HG02884 (cell line): Measurements from ENCODE around the gene RHOU.
"Not testable (repeated sequence)": the region's sequence is repeated elsewhere in the genome, so short reads cannot be mapped to it uniquely, and the experiment has no call there.

ENCODE experiments used
- ATAC-seq: cut with Tn5 transposase; IDR thresholded peaks from one replicate; pipeline ENCODE4 v1.9.1; 2021; ENCODE audit warnings: mild to moderate bottlenecking, moderate library complexity; ENCODE audit not compliant: unreplicated experiment

Gene RHOU

DNA sequence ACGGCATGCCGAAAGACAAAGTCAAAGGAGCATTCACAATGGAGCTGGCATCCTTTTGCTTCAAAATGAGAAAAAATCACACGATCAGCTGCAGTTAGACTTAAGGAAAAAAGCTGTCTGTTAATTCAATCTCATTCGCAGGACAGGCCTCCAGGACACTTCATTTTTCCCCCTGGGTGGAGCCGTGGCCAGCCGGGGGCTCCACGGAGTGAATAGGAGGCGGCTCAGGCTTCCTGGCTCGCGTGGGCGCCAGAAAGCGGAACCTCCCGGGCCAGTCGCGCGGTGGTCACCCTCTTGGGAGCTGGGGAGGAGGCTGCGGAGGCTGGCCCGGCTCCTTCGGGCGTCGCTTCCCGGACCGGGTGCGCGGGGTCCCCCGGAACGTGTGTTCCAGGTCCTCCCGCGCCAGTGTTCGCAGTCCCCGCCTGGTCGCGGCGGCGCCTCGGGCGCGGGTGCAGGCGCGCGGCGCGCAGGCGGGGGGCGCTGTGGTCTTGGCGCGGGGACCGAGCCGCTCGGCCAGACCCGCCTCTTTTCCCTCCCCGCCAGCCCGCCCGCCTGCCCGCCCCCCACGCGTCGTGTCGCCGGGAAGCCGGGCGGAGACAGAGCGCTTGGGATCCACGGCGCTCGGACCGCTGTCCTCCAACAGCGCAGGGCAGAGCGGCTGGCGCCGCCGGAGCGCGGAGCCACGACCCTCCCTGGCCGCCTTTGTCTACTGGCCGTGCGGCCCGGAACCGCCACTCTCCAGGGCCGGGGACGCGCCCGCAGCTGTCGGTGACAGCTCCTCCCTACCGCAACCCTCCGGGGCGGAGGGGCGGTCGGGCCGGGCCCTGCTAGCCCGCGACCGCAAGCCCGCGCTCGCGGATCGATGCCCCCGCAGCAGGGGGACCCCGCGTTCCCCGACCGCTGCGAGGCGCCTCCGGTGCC is at the start of gene RHOU:
RHOU (plus strand) TSS at position 599 of the 921 bp plus-strand sequence; CDS start at position 863, 264 bp downstream.
- ATAC-seq, result no peak

DNA sequence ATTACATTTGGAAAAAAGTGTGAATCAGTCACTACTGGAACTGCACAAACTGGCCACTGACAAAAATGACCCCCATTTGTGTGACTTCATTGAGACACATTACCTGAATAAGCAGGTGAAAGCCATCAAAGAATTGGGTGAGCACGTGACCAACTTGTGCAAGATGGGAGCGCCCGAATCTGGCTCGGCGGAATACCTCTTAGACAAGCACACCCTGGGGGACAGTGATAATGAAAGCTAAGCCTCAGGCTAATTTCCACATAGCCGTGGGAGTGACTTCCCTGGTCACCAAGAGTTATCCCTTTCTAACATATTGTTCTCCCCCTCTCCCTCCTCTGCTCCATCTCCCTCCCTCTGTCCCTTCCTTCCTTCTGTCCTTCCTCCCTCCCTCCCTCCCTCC is 47.7 kb upstream of the RHOU start:
- ATAC-seq, result no peak

DNA sequence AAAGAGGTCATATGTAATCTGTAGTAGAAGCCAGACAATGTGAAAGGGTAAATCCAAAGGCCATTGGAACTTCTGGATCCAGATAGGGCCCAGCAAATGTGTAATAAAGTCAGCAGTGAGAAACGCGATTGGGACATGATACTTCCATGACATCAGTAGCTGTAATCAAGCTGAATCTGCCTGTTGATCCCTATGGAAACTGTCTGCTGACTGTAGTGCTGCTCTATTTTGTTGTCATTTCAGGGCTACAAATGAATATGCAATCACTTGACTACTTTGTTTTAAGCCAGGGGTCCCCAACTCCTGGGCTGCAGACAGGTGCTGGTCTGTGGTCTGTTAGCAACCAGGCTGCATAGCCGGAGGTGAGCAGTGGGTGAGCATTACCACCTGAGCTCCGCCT is 46.0 kb upstream of the RHOU start:
- ATAC-seq, result no peak

DNA sequence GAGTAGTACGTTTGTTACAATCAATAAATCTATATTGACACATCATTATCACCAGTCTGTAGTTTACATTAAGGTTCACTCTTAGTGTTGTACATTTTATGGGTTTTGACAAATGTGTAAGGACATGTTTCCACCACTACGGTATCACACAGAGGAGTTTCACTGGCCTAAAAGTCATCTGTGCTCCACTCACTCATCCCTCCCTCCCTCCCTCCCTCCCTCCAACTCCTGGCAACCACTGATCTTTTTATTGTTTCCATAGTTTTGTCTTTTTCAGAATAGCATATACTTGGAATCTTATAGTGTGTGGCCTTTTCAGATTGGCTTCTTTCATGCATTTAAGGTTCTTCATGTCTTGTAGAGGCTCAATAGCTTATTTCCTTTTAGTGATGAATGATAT is 44.1 kb upstream of the RHOU start:
- ATAC-seq, result no peak

DNA sequence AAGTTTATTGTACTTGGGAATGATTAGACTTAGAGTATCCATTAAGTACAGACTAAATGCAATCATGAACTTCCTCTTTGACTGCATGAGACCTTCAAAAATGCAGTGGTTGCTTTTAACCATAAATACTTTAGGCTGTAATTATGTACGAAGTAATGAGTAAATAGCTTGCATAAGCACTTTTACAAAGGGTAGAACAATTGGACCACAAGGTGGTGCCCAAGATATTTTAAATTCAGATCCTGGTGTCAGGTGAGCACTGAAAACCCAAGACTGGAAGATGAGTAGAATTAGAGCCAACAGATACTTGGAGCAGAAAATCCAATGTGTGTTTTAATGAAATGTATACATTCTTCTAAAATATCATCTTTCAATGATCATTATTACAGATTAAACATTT is 43.4 kb upstream of the RHOU start:
- ATAC-seq, result no peak

DNA sequence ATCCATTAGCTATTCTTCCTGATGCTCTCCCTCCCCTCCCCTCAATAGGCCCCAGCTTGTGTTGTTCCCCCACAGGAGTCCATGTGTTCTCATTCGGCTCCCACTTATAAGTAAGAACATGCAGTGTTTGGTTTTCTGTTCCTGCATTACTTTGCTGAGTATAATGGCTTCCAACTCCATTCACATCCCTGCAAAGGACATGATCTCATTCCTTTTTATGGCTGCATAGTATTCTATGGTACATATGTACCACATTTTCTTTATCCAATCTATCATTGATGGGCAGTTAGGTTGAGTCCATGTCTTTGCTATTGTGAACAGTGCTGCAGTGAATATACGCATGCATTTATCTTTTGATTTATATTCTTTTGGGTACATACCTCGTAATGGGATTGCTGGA is 40.8 kb upstream of the RHOU start:
- not testable (repeated sequence) for ATAC-seq

DNA sequence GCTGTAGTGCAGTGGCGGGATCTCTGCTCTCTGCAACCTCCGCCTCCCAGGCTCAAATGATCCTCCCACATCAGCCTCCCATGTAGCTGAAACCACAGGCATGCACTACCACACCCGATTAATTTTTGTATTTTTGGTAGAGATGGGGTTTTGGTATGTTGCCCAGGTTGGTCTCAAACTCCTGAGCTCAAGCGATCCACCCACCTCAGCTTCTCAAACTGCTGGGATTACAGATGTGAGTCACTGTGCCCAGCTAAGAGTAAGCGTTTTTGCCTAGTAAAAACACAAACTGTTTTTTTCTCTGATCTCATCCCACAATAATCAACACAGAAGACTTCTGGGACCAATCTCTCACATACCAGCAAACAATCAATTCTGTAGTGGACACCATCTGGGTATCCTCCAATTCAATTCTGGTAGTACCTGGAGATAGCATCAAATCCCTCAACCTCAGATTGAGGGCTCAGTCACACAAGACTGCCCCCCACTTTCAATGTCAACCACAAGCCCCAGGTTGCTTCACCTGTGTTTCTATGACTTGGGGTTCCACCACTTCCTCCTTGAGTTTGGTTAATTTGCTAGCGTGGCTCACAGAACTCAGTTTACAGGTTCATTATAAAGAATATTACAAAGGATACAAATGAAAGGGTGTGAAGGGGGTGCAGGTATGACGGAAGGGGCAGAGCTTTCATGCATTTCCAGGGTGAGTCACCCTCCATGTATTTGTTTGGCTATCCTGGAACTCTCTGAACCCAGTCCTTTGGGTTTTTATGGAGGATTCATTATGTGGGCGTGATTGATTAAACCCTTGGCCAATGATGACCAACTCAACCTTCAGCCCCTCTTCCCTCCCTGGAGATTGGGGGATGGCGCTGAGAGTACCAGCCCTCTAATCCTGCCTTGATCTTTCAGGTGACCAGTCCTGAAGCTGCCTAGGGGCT is 40.0 kb upstream of the RHOU start:
- ATAC-seq, result no peak

DNA sequence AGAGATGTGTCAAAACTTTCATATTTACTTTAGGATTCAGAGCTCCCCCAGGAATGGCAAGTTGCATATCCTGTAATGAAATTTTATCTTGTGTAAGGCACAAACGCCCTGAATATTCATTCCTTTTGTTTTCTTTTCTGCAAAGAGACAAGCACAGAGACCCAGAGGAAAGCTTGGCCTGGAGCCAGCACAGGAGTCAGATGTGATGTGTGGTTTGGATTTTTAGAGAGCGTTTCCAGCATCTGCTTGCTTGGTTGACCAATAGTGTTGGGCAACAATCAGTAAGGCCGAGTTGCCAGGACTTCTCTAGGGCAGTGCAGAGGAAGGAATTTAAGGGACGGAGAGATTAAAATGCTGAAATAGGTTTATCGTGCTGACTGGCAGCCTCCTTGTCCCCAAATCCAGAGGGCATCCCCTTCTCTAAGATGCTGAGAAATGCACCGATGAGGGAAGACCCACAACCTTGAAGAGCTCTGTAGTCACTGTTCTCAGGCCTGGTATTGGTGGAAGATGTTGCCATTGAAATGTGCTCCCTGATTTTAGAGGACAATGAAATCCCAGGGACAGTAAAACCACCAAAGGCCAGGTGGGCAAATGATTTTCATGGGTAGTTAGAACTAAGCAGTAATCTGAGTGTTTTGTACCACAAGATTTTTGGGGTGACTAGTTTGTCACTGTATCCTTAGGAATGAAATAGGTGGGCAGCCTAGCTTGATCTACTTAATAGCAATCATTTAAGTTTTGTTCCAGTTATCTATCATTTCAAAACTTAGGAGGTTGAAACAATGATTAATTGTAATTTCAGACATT is 37.9 kb upstream of the RHOU start:
- no peak for ATAC-seq

DNA sequence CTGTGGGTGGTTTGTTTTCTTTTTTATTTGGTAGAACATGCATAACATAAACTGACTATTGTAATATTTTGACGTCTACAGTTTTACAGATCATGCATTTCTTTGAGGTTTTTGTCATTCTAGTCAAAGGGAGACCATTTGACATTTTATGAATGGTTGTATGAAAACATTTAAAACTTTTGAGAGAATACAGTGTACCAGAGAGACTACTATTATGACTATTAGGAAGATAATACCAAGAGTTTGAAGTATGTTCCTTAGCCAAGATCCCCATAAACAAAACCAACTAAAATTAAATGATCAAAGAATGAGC is 37.3 kb upstream of the RHOU start:
- no peak for ATAC-seq

DNA sequence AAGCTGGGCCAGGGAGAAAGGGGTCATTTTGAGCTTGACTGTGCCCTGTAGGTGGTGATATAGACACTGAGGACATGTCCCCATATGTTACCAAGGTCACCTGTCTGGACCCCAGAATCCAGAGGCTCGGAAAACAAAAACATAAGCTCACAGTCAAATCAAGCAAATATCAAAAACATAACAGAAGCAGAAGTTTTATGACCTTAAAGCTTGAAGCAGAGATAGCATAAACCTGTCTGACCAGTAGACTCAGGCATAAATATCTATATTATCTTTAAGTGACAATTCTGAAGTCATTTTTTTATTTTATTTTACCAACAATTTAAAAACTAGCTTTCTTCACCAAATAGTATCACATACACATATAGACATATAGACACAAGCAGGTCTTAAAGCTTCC is 32.8 kb upstream of the RHOU start:
- ATAC-seq, result no peak

DNA sequence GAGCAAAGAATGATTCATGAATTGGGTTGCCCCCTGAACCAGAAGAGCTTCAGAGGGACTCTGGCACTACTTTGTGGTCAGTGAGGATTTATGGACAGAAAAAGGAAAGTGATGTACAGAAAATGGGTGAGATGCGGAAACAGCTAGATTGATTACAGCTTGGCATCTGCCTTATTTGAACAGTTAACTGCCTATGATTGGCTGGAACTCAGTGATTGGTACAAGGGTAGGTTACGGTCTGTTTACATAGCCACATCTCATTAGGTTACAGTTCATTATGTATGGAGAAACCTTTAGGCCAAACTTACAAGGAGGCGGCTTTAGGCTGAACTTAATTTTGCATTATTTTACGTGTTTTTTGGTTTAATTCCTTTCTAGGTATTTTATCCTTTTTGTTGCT is 29.0 kb upstream of the RHOU start:
- no peak for ATAC-seq

DNA sequence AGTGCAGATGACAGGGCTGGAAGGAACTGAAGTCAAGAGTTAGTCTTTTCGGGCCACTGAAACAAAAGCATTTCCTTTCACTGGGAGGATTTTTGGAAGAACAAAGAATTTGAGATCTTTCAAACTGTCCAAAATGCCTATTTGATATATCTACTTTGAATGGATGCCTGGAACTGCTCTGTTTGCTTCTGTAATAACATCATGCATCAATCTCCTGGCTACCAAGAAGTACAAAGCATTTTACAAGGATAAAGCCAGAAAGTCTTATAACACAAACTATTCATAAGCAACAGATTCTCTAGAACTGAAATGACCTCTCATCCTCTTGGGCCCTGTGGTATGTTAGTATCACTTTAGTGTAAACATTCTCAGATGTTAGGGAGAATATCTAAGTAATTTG is 18.2 kb upstream of the RHOU start:
- ATAC-seq, result no peak

DNA sequence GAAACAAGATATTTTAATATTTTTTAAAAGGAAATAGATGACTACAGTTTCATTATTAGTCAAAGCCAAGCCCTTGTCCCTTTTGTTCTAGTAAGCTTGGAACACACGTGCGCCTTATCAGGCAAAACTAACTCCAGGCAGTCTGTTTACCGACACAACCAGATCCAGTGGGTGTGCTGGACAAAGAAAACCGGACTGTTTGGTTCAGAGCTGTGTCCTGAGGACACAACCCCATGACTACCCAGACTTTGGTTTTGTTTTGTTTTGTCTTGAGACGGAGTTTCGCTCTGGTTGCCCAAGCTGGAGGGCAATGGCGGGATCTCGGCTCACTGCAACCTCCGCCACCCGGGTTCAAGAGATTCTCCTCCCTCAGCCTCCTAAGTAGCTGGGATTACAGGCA is 13.9 kb upstream of the RHOU start:
- ATAC-seq, result no peak

DNA sequence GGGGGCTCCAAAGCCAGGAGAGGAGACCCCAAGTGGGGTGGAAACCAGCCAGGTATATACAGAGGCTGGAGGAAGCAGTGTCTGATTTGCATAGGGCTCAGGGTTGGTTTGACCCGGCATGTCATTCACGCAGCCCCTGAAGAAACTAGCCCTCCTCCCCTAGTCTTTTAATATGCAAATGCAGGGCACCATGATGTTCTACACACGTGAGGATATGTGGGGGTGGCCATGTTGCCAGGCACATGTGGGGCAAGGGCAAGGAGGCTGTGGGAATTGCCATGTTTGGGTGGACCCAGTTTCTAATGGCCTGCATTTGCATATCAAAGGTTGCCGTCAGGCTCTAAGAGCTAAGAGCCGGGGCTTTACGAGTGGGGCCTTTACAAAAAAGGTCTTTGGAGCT is 12.0 kb upstream of the RHOU start:
- ATAC-seq, result no peak

DNA sequence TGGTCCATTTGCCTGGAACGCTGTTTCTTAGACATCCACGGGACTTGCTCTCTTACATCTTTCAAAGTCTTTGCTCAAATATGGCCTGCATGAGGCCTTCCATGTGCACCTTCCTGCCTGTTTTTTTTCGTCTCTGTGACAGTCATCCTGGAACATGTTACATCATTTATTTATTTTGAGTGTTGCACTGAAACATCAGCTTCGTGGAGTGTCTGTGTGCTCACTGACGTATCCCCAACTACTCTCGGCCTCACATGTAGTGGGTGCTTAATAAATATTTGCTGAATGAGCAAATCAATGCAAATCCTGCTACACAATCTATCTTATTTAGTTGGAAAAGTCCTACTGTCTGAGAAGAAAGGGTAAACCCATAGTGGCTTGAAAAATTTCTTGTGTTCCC is 11.4 kb upstream of the RHOU start:
- ATAC-seq, result no peak

DNA sequence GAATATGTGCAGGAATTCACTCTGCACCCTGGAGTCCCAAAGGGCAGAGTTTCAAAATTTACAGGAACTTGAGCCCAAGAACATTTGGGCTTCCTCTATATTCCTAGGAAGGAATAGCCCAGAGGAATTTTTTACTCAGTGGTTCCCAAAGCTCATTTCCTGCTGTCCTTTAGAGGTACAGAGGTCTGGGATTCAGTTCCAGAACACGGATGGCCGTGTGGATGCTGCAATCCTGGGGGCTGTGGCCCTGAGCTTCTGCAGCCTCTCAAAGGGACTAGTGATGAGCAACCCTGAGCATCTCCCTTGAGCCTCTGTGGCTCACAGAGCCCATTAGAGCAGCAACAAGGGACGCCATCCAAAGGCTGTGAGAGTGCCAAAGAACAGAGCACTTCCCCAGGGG is 10.1 kb upstream of the RHOU start:
- no peak for ATAC-seq

DNA sequence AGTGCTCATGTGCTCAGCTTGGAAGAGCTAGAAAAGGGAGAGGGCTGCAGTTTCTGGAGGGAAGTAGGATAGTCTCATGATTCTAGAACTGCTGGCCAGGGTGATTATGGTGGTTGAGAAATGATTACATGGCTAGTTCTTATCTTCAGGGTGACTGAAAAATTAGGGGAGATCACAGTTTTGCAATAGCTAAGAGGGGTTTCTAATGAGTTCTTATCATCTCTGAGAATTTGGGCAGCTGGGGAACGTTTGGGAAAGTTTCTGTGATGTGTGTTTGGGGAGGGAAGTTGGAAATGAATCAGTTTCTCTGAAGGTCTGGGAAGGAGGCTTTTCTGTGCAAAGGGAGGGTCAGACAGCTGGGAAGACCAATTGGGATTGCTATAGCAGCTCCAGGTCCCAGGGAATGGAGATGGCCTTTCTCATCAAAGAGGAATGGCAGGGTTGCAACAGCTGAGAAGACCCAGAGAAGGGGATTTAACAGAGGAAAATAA is 7.6 kb upstream of the RHOU start:
- no peak for ATAC-seq

DNA sequence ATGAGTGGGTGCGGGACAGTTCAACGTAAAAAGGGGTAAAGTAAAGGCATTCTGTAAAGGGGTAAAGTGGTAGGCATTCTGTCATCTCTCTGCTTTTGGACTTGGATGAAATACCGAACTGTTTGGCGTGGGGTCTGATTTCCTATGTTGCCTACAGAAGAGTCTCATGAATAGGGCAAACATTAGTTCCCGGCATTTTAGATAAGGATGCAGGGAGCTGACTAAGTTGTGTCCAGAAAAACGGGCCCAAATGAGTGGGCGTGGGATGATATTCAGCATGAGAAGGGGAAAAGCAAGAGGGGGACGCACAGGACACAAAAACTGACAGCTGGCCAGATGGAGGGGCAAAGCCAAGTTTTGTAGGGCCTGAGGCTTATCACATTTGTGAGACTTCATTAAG is 2.9 kb upstream of the RHOU start:
- ATAC-seq, result no peak

DNA sequence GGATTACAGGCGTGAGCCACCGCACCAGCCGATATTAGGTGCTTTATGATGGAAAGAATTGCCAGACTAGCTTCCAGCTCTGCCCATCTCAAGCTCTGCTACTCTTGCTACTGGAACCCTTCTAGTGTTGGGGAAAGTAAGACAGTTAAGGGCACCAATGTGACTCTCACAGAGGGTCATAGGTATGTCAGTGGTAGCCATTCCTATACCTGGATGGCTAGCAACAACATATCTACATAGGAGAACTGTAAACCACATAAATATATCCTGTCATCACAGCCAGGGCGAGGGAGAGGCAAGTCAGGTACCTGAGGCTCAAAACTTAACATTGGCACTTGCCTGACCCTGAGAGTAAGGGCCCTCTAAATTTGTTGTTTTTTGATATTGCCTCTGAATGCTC is 1.7 kb upstream of the RHOU start:
- no peak for ATAC-seq

DNA sequence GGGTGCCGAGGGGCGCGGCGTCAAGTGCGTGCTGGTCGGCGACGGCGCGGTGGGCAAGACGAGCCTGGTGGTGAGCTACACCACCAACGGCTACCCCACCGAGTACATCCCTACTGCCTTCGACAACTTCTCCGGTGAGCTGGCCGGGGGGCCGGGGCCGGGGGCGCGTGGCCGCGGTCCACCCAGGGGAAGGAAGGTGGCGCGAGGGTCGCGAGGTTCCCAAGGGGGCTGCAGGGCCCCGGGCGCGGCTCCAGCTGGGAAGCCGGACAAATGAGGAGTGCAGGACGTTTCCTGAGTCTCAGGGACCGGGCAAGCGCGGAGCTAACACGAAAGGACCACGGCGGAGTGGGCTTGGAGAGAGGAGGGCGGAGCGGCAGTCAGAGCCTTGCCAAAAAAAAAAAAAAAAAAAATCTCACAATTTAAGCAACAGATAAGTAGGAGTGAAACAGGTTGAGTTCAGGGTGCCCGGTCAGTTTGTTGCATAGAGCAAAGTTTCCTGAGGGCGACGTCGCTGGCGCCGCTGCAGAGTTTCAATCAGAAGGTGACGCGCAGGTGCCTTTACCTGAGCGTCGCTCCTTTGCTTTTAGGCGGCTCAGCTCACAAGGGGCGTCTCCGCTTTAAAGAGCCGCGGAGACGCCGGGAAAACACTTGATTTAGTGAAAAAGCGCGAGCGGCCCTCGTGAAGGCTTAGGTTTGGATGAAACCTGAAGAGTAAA is 750 bp downstream of the RHOU start:
- no peak for ATAC-seq
